ENCODE measurements around the gene USH1C. TPM values are rescaled to one million over a fixed set of nuclear protein-coding genes. Genes with fewer than 3 reads are reported as not detected.

The USH1C gene
- total RNA-seq, 4 donors from 2014 or later = not detected

- no peaks in the 10 kb centered on the region for H3K4me1 ChIP-seq
- DNase-seq (ENCODE audit: extremely low spot score) = no peak
- H3K27me3 ChIP-seq = peaks cover 0 to 54% (median 8%) of the 10 kb centered on the region in 4 donors
- intact Hi-C loops (cut with DNase I) = no loop called here
- H3K27ac ChIP-seq (replicated peaks in 1 of 4) = no peak overlapping the region
- no peak overlapping the region for H3K4me3 ChIP-seq
- H3K9me3 ChIP-seq = no peaks in the 10 kb centered on the region
- no peak for TF ChIP-seq POLR2A (IDR thresholded peaks at IDR 0.05; ENCODE audit: low read depth)
- no peak for TF ChIP-seq EP300 (IDR thresholded peaks at IDR 0.05)
- TF ChIP-seq POLR2AphosphoS5 (IDR thresholded peaks at IDR 0.05) = no peak
- no peak for TF ChIP-seq CTCF (IDR thresholded peaks at IDR 0.05)
- no peaks in the 10 kb centered on the region for H3K36me3 ChIP-seq
- 62% methylated on average over 5 of the region's 7 CpGs for WGBS
Measured at GRCh38 chr11:17551347-17552040, 7.3 kb upstream of the USH1C start.

GRCh38 chr11:17550450-17551346, 6.5 kb upstream of the USH1C start:
- 45% methylated on average over 9 of the region's 12 CpGs for WGBS
- no peak for DNase-seq (ENCODE audit: extremely low spot score)
- Histone ChIP-seq H3K27ac (replicated peaks in 1 of 4) (no peak overlapping the region), H3K4me3 (no peak overlapping the region), H3K36me3 (no peaks in the 10 kb centered on the region), H3K4me1 (no peaks in the 10 kb centered on the region), H3K9me3 (no peaks in the 10 kb centered on the region), H3K27me3 (peaks cover 0 to 62% (median 8%) of the 10 kb centered on the region in 4 donors)
- TF ChIP-seq POLR2A (IDR thresholded peaks at IDR 0.05; ENCODE audit: low read depth) (no peak), CTCF (IDR thresholded peaks at IDR 0.05) (no peak), EP300 (IDR thresholded peaks at IDR 0.05) (no peak), POLR2AphosphoS5 (IDR thresholded peaks at IDR 0.05) (no peak)
- intact Hi-C loops (cut with DNase I) = no loop called here

- peaks cover 0 to 83% (median 8%) of the 10 kb centered on the region in 4 donors for H3K27me3 ChIP-seq
- H3K36me3 ChIP-seq = no peaks in the 10 kb centered on the region
- H3K9me3 ChIP-seq = no peaks in the 10 kb centered on the region
- peaks cover 3 to 9% (median 8%) of the 10 kb centered on the region in 4 donors for H3K4me1 ChIP-seq
- WGBS = 75% methylated on average over 6 of the region's 6 CpGs
- no peak overlapping the region for H3K4me3 ChIP-seq
- intact Hi-C loops (cut with DNase I) = no loop called here
- H3K27ac ChIP-seq (replicated peaks in 1 of 4) = no peak overlapping the region
- no peak for TF ChIP-seq CTCF (IDR thresholded peaks at IDR 0.05)
- TF ChIP-seq EP300 (IDR thresholded peaks at IDR 0.05) = no peak
- no peak for TF ChIP-seq POLR2A (IDR thresholded peaks at IDR 0.05; ENCODE audit: low read depth)
- no peak for TF ChIP-seq POLR2AphosphoS5 (IDR thresholded peaks at IDR 0.05)
- no peak for DNase-seq (ENCODE audit: extremely low spot score)
Measured at GRCh38 chr11:17548444-17548843, 4.2 kb upstream of the USH1C start.

- no peak overlapping the region for H3K27ac ChIP-seq (replicated peaks in 1 of 4)
- no peak for TF ChIP-seq CTCF (IDR thresholded peaks at IDR 0.05)
- no peak for TF ChIP-seq POLR2A (IDR thresholded peaks at IDR 0.05; ENCODE audit: low read depth)
- no peak for TF ChIP-seq EP300 (IDR thresholded peaks at IDR 0.05)
- TF ChIP-seq POLR2AphosphoS5 (IDR thresholded peaks at IDR 0.05) = no peak
- no peaks in the 10 kb centered on the region for H3K36me3 ChIP-seq
- peaks cover 0 to 80% (median 8%) of the 10 kb centered on the region in 4 donors for H3K27me3 ChIP-seq
- 67% methylated on average over 7 of the region's 9 CpGs for WGBS
- no peak for DNase-seq (ENCODE audit: extremely low spot score)
- no peaks in the 10 kb centered on the region for H3K9me3 ChIP-seq
- H3K4me1 ChIP-seq = peaks cover 3 to 9% (median 8%) of the 10 kb centered on the region in 4 donors
- H3K4me3 ChIP-seq = no peak overlapping the region
- intact Hi-C loops (cut with DNase I) = no loop called here
Measured at GRCh38 chr11:17547932-17548331, 3.7 kb upstream of the USH1C start.
